ENCODE measurements around the gene SPATA18.

- TF ChIP-seq NR2F2 (IDR thresholded peaks at IDR 0.05), result no peak
- TF ChIP-seq CTCF (IDR thresholded peaks at IDR 0.05; ENCODE audit: low read depth, low read length, missing input control), result no peak
Observed at GRCh38 chr4:52126966-52127365, 75.9 kb downstream of the SPATA18 start.
